Endodermal cell (in vitro differentiated cells): ENCODE data around the gene SYT3. TPM values are rescaled to one million over a fixed set of nuclear protein-coding genes. Genes with fewer than 3 reads are reported as not detected.
"Not testable (repeated sequence)": the region's sequence is repeated elsewhere in the genome, so short reads cannot be mapped to it uniquely, and the experiment has no call there.

Source experiments
- DNase-seq: peaks from one replicate; pipeline ENCODE4 v3.0.0-alpha.2; 2017
- H3K27ac ChIP-seq: 2 replicates; pipeline ENCODE4 v1.5.1; 2013; ENCODE audit warnings: mild to moderate bottlenecking, low read depth, low read length, moderate library complexity
- H3K27me3 ChIP-seq: 2 replicates; pipeline ENCODE4 v1.6.1; 2013; ENCODE audit warnings: mild to moderate bottlenecking, low read length, moderate library complexity; ENCODE audit not compliant: insufficient read depth, control insufficient read depth, poor library complexity, severe bottlenecking
- H3K36me3 ChIP-seq: 2 replicates; pipeline ENCODE4 v1.7.0; 2013; ENCODE audit warnings: mild to moderate bottlenecking, low read length, moderate library complexity; ENCODE audit not compliant: control insufficient read depth, insufficient read depth
- H3K4me1 ChIP-seq: one replicate; pipeline ENCODE4 v1.7.0; 2013; ENCODE audit warnings: low read length; ENCODE audit not compliant: control insufficient read depth, insufficient read depth
- H3K4me3 ChIP-seq: 2 replicates; pipeline ENCODE4 v1.5.1; 2013; ENCODE audit warnings: mild to moderate bottlenecking, low read length, moderate library complexity
- H3K9ac ChIP-seq: 2 replicates; pipeline ENCODE4 v1.6.1; 2013; ENCODE audit warnings: mild to moderate bottlenecking, low read length, moderate library complexity; ENCODE audit not compliant: poor library complexity, severe bottlenecking; ENCODE audit errors: extremely low read depth
- H3K9me3 ChIP-seq: 2 replicates; pipeline ENCODE4 v1.6.1; 2013; ENCODE audit warnings: mild to moderate bottlenecking, low read length, moderate library complexity; ENCODE audit not compliant: control insufficient read depth
- H3K27ac Mint-ChIP-seq: 2 replicates; pipeline ENCODE4 v1.8.0; 2020; ENCODE audit warnings: mixed read lengths
- H3K27me3 Mint-ChIP-seq: 2 replicates; pipeline ENCODE4 v1.8.0; 2021; ENCODE audit warnings: mild to moderate bottlenecking, mixed read lengths; ENCODE audit not compliant: insufficient read depth
- H3K36me3 Mint-ChIP-seq: 2 replicates; pipeline ENCODE4 v1.8.0; 2020; ENCODE audit warnings: low read depth, mixed read lengths
- H3K4me1 Mint-ChIP-seq: 2 replicates; pipeline ENCODE4 v1.8.0; 2020; ENCODE audit warnings: mixed read lengths
- H3K4me3 Mint-ChIP-seq: 2 replicates; pipeline ENCODE4 v1.8.0; 2020; ENCODE audit warnings: mild to moderate bottlenecking, moderate library complexity, mixed read lengths
- H3K9me3 Mint-ChIP-seq: 2 replicates; pipeline ENCODE4 v1.8.0; 2020; ENCODE audit warnings: mild to moderate bottlenecking, mixed read lengths
- CTCF ChIP-seq: fragments of 200-600 bp; sonication (generic); conservative IDR thresholded peaks from 2 replicates; pipeline ENCODE4 v1.5.0; 2021; ENCODE audit warnings: antibody characterized with exemption, mild to moderate bottlenecking
- WGBS, 2 experiments: methylation state at CpG; one replicate each; pipeline versions ENCODE4 v1.1.5 to v1.1.7; 2013; ENCODE audit warnings: missing lambda C conversion rate in 2 of 2, mixed read lengths in 1 of 2; ENCODE audit not compliant: insufficient coverage in 1 of 2, insufficient read length in 1 of 2; 5-methylcytosine and 5-hydroxymethylcytosine counted together
- total RNA-seq, 2 donors: library from RNA; stranded (reverse); fragmentation: NEBNext Ultra II Directional in 1 of 2; extraction: Animal tissue kit (Norgen Biotek cat#: 25700) in 1 of 2; gene quantifications; 2 replicates in 1 of 2; 3 replicates in 1 of 2; pipeline ENCODE4 v1.2.1, GENCODE V29; 2021

Gene SYT3
- total RNA-seq, 2 donors from 2014 or later = 1.7 to 1.9 TPM

GRCh38 chr19:50606059-50606836 is 33.4 kb downstream of the SYT3 start:
- H3K27me3 ChIP-seq = peaks cover 11% of the 10 kb centered on the region
- H3K4me1 Mint-ChIP-seq, H3K27ac Mint-ChIP-seq, H3K4me1 ChIP-seq, H3K36me3 Mint-ChIP-seq, H3K27ac ChIP-seq, H3K9ac ChIP-seq, H3K4me3 ChIP-seq, H3K36me3 ChIP-seq, H3K9me3 ChIP-seq: not testable (repeated sequence)
- peak; percentile 72 for DNase-seq
- Mint-ChIP-seq H3K4me3 (peak overlapping the region; percentile 24), H3K9me3 (peaks cover 35% of the 10 kb centered on the region), H3K27me3 (peaks cover 63% of the 10 kb centered on the region)
- WGBS, 2 experiments = 0 to 66% methylated on average over 1 to 32 of the region's 58 CpGs
- TF ChIP-seq CTCF = peak; percentile 56

- not testable (repeated sequence) for H3K36me3 ChIP-seq, H3K4me1 Mint-ChIP-seq, H3K4me1 ChIP-seq, H3K27ac Mint-ChIP-seq, H3K9ac ChIP-seq, H3K4me3 ChIP-seq, H3K36me3 Mint-ChIP-seq, H3K4me3 Mint-ChIP-seq, H3K27ac ChIP-seq, DNase-seq
- H3K9me3 ChIP-seq = peaks cover 10% of the 10 kb centered on the region
- Mint-ChIP-seq H3K9me3 (peaks cover 37% of the 10 kb centered on the region), H3K27me3 (peaks cover 70% of the 10 kb centered on the region)
- peaks cover 11% of the 10 kb centered on the region for H3K27me3 ChIP-seq
- WGBS, 2 experiments = 87 to 96% methylated on average over 4 to 24 of the region's 56 CpGs
Observed at GRCh38 chr19:50604264-50605073, 35.2 kb downstream of the SYT3 start.

- no peak overlapping the region for H3K27ac Mint-ChIP-seq
- H3K9ac ChIP-seq = no peak overlapping the region
- peaks cover 4% of the 10 kb centered on the region for H3K36me3 Mint-ChIP-seq
- no peak overlapping the region for H3K4me3 Mint-ChIP-seq
- no peaks in the 10 kb centered on the region for H3K4me1 Mint-ChIP-seq
- no peak overlapping the region for H3K27ac ChIP-seq
- H3K4me1 ChIP-seq = no peaks in the 10 kb centered on the region
- peaks cover 10% of the 10 kb centered on the region for H3K9me3 ChIP-seq
- DNase-seq = no peak
- WGBS, 2 experiments = 74 to 84% methylated on average over 3 to 4 of the region's 4 CpGs
- H3K9me3 Mint-ChIP-seq = peaks cover 28% of the 10 kb centered on the region
- H3K4me3 ChIP-seq = no peak overlapping the region
- no peak for TF ChIP-seq CTCF
- peaks cover 65% of the 10 kb centered on the region for H3K27me3 Mint-ChIP-seq
- peaks cover 11% of the 10 kb centered on the region for H3K27me3 ChIP-seq
- no peaks in the 10 kb centered on the region for H3K36me3 ChIP-seq
Observed at GRCh38 chr19:50602935-50603334, 36.7 kb downstream of the SYT3 start.
